ENCODE results near the gene LHX1. TPM values are rescaled to one million over a fixed set of nuclear protein-coding genes. Genes with fewer than 3 reads are reported as not detected.

The LHX1 gene
- total RNA-seq, 2 experiments from 2014 or later: not detected

GRCh38 chr17:36975922-36976515, 38.7 kb downstream of the LHX1 start:
- Histone ChIP-seq H3K9me2 (ENCODE audit: insufficient read depth, low read length) (no peaks in the 10 kb centered on the region), H3K4me3 (ENCODE audit: low read depth, low read length, poor library complexity, severe bottlenecking) (no peak overlapping the region), H3K4me1 (ENCODE audit: insufficient read depth, low read length, poor library complexity, severe bottlenecking) (no peaks in the 10 kb centered on the region), H3K36me3 (ENCODE audit: insufficient read depth, low read length) (peaks cover 52% of the 10 kb centered on the region), H3K27ac (ENCODE audit: low read depth, low read length, poor library complexity, severe bottlenecking) (no peak overlapping the region), H3K4me2 (ENCODE audit: low read length) (no peak overlapping the region), H2AFZ (ENCODE audit: low read length) (no peak overlapping the region), H3K9me3 (ENCODE audit: low read length) (no peaks in the 10 kb centered on the region), H4K20me1 (ENCODE audit: insufficient read depth, low read length) (peaks cover 38% of the 10 kb centered on the region), H3K79me2 (ENCODE audit: insufficient read depth, low read depth, low read length) (peaks cover 91% of the 10 kb centered on the region; the same call in 1 of the 2 replicates)
- no peak for DNase-seq (ENCODE audit: low spot score)
- POLR2A ChIA-PET: interaction anchor here (0.6 kb wide), 1 partner anchor 8 kb away, joined by 4 read pairs; no protein-coding TSS in a partner anchor
- intact Hi-C loops (cut with micrococcal nuclease; ENCODE audit: unreplicated experiment): no loop called here
- TF ChIP-seq EZH2phosphoT487 (IDR thresholded peaks at IDR 0.05; ENCODE audit: borderline replicate concordance, low read depth, low read length) (no peak), CTCF (conservative IDR thresholded peaks at IDR 0.05; ENCODE audit: low read length) (no peak)
- BruUV-seq (replicated peaks): no TSS peak
- CTCF ChIA-PET (ENCODE audit: unreplicated experiment): interaction anchor here (0.5 kb wide), 1 partner anchor 397 kb away, joined by 3 read pairs; no protein-coding TSS in a partner anchor

GRCh38 chr17:36977066-36977465, 39.8 kb downstream of the LHX1 start:
- H3K4me2 ChIP-seq (ENCODE audit: low read length): no peak overlapping the region
- DNase-seq (ENCODE audit: low spot score): no peak
- H3K9me3 ChIP-seq (ENCODE audit: low read length): no peaks in the 10 kb centered on the region
- POLR2A ChIA-PET: no interaction called here
- H3K36me3 ChIP-seq (ENCODE audit: insufficient read depth, low read length): peaks cover 52% of the 10 kb centered on the region
- H3K27ac ChIP-seq (ENCODE audit: low read depth, low read length, poor library complexity, severe bottlenecking): no peak overlapping the region
- H2AFZ ChIP-seq (ENCODE audit: low read length): no peak overlapping the region
- CTCF ChIA-PET (ENCODE audit: unreplicated experiment): no interaction called here
- H3K4me3 ChIP-seq (ENCODE audit: low read depth, low read length, poor library complexity, severe bottlenecking): no peak overlapping the region
- intact Hi-C loops (cut with micrococcal nuclease; ENCODE audit: unreplicated experiment): no loop called here
- no peaks in the 10 kb centered on the region for H3K4me1 ChIP-seq (ENCODE audit: insufficient read depth, low read length, poor library complexity, severe bottlenecking)
- H3K79me2 ChIP-seq (ENCODE audit: insufficient read depth, low read depth, low read length): peaks cover 86% of the 10 kb centered on the region; the same call in 1 of the 2 replicates
- no TSS peak for BruUV-seq (replicated peaks)
- peaks cover 38% of the 10 kb centered on the region for H4K20me1 ChIP-seq (ENCODE audit: insufficient read depth, low read length)
- TF ChIP-seq CTCF (conservative IDR thresholded peaks at IDR 0.05; ENCODE audit: low read length): no peak
- no peak for TF ChIP-seq EZH2phosphoT487 (IDR thresholded peaks at IDR 0.05; ENCODE audit: borderline replicate concordance, low read depth, low read length)
- no peaks in the 10 kb centered on the region for H3K9me2 ChIP-seq (ENCODE audit: insufficient read depth, low read length)

- Histone ChIP-seq H3K9me3 (ENCODE audit: low read length) (no peaks in the 10 kb centered on the region), H3K4me1 (ENCODE audit: insufficient read depth, low read length, poor library complexity, severe bottlenecking) (no peaks in the 10 kb centered on the region), H3K4me2 (ENCODE audit: low read length) (no peak overlapping the region), H2AFZ (ENCODE audit: low read length) (no peak overlapping the region), H3K79me2 (ENCODE audit: insufficient read depth, low read depth, low read length) (peaks cover 83% of the 10 kb centered on the region; the same call in 1 of the 2 replicates), H3K27ac (ENCODE audit: low read depth, low read length, poor library complexity, severe bottlenecking) (no peak overlapping the region), H3K36me3 (ENCODE audit: insufficient read depth, low read length) (peaks cover 52% of the 10 kb centered on the region), H3K9me2 (ENCODE audit: insufficient read depth, low read length) (no peaks in the 10 kb centered on the region), H4K20me1 (ENCODE audit: insufficient read depth, low read length) (peaks cover 38% of the 10 kb centered on the region), H3K4me3 (ENCODE audit: low read depth, low read length, poor library complexity, severe bottlenecking) (no peak overlapping the region)
- intact Hi-C loops (cut with micrococcal nuclease; ENCODE audit: unreplicated experiment): no loop called here
- no peak for TF ChIP-seq EZH2phosphoT487 (IDR thresholded peaks at IDR 0.05; ENCODE audit: borderline replicate concordance, low read depth, low read length)
- no peak for TF ChIP-seq CTCF (conservative IDR thresholded peaks at IDR 0.05; ENCODE audit: low read length)
- ChIA-PET POLR2A (no interaction called here), CTCF (ENCODE audit: unreplicated experiment) (no interaction called here)
- BruUV-seq (replicated peaks): no TSS peak
- DNase-seq (ENCODE audit: low spot score): no peak
Measured at GRCh38 chr17:36977568-36977967, 40.3 kb downstream of the LHX1 start.

All from OCI-LY7 (cell line).